Fibroblast of skin of back (primary cell): ENCODE measurements around the gene RFX2.
"Not testable (repeated sequence)": the region's sequence is repeated elsewhere in the genome, so short reads cannot be mapped to it uniquely, and the experiment has no call there.

Experiments
- DNase-seq: peaks from one replicate; pipeline ENCODE4 v3.0.0-alpha.2; 2013

Gene RFX2

DNA sequence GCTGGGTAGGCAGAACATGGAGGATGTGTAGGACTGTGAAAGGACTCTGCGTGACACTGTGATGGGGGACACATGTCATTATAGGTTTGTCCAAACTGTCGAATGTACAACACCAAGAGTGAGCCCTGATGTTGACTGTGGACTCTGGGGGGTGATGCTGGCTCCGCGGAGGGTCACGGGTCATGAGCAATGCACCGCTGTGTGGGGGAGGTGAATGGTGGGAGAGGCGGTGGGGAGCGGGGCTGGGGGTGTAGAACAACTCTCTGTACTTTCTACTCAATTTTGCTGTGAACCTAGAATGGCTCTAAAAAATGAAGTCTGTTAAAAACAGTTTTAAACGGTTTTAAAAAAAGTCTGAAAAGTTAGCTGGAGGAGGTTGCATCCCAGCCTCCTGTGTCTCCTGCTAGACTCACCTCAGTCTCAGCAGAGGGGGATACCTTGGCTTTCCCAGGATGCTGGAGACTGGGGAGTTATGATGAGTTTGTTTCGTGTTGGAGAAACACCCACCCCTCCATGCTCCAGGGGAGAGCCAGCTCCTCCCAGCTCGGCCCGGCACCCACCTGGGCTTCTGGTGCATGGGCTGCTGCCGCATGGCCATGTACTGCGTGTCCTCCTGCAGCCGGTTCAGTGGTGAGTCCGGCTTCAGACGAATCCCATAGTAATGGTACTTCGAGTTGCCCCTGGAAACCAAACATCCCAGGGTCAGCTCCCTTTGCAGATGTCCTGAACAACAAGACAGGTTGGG lies 97.7 kb downstream of the RFX2 start:
- no peak for DNase-seq

DNA sequence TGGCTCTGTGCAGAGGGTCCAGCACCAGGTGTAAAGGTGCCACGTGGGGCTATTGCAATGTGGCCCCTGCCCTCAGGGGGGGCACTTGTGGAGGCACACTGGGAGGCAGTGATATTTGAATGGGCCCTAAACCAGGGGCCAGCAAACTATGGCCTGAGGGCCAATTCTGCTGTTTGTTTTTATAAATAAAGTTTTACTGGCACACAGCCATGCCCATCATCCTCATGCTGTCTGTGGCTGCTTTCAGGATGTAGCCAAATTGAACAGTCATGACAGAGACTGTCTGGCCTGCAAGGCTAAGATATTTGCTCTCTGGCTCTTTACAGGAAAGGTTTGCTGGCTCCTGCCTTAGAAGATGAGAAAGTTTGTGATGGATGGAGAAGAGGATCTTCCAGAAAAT lies 98.5 kb downstream of the RFX2 start:
- DNase-seq, result no peak

DNA sequence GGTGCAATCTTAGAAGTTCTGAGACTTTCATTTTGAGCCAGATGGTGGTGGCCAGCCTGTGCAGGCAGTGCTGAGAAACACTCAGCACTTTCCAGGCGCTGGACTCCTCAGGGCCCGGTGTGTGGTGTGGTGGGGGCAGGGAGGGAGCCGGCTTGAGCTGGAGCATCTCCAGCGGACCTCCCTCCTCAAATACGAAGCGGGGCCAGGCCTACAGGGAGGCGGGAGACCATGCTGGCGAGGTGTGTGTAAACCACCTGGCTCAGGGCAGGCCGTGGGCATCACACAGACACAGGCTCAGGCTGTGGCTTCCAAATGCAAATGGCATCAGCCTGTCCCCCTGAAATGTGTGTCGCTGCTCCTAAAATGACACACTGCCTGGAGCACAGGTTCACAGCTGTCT lies 99.1 kb downstream of the RFX2 start:
- no peak for DNase-seq

DNA sequence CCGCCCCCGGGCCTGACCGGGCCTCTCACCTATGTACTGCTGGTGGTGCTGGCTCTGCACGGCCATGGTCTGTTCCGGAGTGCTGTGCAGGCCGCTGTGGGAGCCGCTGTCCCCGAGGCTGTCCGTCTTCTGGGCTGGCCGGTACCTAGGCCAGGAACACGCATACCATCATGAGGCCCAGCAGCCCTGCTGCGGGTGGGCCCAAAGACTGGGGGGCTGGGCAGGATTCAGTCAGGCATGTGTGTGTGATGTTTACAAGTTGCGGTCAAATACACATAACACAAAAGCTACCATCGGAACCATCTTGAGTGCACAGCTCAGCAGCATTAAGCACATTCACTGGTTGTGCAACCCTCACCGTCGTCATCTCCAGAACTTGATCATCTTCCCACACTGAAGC lies 100.2 kb downstream of the RFX2 start:
- no peak for DNase-seq

DNA sequence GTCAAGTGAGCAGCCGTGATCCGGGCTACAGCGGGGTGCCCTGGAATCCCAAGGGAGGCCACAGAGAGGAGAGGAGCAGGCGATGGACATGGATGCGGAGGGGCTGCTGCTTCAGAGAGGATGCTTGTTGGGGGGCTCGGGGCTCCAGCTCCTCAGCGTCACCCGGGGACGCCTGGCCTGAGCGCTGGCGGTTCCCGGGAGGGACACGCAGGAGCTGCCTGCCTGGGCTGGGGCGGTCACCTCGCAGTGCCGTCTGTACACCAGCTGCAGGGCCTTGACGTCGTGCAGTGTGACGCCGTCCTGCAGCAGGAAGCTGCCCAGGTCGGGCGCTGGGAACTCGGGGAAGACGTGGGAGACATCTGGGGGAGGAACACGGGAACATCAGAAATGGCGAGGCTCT lies 102.4 kb downstream of the RFX2 start:
- no peak for DNase-seq

DNA sequence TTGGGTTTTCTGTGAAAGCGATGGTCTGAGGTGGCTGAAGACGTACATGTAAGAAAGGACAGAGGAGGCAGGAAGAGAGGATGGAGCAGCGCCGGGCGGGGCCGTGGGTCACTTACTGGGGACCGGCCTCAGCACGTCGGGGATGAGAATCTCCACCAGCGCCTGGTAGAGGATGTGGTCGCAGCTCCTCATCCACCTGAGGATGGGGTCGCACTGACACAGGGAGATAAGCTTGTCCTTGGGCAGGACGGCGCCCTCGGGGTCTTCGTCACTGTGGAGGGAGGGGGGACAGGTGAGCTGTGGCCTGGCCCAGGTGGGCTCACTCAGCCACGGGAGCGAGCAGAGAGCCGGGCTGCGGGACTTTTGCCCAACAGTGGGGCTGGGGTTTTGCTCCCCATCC lies 103.4 kb downstream of the RFX2 start:
- DNase-seq, result no peak

DNA sequence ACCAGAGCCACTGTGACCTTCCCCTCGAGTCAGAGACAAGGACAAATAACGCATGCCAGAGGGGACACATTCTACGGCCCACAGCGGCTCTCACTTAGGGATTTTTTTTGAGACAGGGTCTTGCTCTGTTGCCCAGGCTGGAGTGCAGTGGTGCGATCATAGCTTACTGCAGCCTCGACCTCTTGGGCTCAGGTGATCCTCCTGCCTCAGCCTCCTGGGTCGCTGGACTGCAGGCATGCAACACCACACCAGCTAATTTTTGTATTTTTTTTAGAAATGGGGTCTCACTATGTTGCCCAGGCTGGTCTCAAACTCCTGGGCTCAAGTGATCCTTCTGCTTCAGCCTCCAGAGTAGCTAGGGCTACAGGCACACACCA lies 104.2 kb downstream of the RFX2 start:
- not testable (repeated sequence) for DNase-seq

DNA sequence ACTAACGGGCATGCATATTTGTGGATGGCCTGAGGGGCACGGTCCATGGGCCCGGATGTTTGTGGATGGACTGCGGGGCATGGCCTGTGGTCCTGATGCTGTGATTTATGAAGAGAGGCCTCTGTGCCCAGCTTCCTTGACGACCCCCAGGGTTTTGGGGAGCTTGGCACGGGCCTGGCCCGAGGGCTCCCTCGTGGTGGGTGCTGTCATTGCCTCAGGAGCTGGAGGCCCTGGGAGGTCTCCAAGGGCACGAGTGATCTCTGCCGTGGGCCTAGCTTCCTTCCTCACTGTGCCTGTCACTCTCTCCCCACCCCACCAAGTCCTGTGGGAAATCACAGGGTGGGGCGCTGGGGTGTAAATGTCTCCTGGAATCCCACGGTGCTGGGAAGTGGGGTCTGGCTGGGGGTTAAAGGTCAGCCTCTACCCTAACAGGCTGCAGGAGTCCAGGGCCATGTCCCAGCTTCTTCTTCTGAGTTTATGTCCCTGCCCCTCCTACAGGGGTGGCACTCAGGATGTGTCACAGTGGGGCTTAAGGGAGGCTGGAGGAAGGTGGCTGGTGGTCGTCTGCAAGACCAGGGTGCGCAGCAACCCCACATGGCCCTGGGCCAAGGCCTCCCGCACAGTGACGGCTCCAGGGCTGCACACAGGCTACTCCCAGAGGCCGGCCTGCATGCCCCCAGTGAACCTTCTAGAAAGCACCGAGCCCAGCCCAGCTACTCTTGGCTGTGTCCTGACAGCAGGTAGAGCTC lies 104.8 kb downstream of the RFX2 start:
- no peak for DNase-seq

DNA sequence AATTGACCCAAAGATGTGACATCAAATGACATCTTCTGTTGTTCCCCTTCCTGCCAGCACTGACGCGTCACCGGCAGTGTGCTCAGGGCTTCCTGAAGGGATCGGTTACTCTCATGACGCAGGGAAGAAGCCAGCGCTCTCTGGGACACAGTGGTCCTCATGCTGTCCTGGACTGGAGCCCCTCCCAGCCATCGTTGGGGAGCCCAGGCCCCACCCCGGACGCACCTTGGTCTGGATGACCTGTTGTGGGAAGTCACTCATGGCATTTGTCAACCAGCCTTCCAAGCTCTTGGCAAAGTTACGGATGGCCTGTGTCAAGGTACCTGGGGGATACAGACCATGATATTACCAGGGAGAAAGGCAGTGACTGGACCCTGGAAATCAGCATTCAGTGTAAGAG lies 106.3 kb downstream of the RFX2 start:
- DNase-seq, result no peak

DNA sequence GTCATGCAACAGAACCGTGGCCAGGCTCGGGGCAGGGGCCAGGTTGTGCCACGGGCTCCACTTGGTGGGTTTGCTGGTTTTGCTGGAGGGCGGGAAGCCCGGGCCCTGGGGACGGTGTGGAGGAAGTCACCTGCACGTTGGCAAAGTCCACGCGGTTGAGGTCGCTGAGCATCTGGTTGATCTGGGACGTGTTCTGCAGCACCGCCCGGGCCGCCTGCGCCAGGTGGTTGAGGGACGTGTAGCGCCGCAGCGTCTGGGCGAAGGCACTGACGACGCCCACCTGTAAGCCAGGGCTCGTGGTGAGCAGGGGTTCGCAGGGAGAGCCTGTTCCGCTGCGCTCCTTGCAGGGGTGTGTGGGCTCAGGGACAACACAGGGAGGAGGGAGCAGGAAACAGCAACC lies 107.7 kb downstream of the RFX2 start:
- no peak for DNase-seq

DNA sequence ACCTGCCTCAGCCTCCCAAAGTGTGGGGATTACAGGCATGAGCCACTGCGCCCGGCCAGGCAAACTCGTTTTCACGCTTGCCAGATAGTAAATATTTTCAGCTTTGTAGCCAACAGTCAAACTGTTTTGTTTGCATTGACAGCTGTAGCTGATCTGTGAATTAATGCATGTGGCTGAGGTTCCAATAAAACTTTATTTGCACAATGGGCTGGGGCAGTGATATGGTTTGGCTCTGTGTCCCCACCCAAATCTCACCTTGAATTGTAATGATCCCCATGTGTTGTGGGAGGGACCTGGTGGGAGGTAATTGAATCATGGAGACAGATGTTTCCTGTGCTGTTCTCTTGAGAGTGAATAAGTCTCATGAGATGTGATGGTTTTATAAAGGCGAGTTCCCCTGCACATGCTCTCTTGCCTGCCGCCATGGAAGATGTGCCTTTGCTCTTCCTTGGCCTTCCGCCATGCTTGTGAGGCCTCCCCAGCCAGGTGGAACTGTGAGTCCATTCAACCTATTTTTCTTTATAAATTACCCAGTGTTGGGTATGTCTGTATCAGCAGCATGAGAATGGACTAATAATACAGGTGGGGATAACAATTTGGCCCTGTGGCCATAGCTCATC lies 110.0 kb downstream of the RFX2 start:
- no peak for DNase-seq

DNA sequence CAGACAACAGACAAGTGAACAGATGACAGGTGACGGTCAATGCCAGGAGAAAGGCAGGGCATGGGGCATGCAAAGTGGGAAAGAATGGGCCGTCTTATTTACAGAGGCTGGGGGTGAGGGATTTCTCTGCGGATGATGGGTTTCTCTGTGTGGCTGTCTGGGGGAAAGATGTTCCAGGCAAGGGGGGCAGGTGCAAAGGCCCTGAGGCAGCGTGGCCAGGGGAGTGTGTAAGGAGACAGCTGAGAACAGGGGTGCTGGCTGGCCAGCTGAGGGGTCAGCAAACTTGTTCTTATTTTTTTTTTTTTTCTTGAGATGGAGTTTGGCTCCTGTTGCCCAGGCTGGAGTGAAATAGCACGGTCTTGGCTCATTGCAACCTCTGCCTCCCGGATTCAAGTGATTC lies 110.6 kb downstream of the RFX2 start:
- no peak for DNase-seq

DNA sequence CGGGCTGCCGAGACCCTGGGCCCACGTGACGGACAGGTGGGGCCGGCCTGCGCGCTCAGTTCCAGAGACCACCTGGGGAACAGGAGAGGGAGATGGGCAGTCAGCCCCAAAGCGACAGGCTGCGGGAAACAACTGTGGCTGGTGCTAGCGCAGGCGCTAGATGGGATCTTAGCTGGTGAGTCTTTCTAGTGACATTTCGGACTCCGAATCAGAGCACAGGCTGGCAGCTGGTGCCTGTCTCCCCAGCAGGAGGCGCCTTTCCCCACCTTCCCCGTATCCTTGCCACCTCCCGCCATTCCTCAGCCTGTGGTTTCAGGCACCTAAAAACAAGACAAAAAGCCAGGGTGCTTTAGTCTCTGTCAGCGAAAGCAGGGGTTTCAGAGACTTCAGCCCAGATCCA lies 112.9 kb downstream of the RFX2 start:
- no peak for DNase-seq

DNA sequence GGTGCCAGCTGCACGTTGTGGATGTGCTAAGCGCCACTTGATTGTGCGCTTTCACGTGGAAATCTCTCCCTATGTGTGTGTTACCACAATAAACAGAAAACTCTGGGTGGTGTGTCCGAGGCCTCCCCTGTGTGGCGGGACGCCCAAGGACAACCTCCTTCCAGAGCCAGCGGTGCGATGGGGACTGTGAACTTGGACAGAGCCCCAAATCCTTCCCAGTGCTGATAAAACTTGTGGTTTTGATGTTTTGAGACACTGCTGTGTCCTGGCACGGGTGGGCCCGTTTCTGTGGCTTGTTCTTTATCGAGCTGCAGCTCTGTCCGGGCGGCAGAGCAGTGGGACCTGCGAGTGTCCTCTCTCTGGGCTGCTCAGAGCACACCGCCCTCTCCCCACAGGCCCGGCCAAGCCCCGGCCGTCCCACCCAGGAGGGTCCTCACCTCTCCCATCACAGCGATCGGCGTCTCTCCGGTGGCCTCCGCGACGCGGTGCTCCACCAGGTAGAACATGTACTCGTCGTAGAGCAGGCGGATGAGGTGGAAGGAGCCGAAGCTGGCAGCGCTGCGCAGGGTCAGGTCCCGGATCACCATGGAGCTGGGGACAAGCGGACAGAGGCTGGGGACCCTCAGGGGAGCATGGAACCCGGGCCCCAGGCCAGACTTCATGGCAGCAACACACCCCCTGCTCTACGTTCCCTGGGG lies 113.5 kb downstream of the RFX2 start:
- DNase-seq, result no peak

DNA sequence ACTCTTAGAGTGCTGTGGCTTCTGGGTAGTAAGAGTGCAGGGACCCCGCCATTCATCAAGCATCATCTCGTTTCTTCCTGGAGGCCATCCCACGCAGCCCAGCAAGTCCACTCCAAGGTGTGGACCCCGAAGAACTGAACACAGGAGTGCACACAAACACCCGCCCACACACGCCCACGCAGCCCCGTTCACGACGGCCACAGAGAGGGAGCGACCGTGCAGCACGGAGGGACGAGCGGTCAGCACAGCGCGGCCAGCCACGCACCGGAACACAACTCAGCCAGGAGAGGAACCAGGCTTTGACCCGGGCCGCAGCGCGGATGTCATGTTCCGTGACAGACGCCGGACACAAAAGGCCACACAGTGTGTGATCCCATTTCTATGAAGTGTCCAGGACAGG lies 114.2 kb downstream of the RFX2 start:
- no peak for DNase-seq

DNA sequence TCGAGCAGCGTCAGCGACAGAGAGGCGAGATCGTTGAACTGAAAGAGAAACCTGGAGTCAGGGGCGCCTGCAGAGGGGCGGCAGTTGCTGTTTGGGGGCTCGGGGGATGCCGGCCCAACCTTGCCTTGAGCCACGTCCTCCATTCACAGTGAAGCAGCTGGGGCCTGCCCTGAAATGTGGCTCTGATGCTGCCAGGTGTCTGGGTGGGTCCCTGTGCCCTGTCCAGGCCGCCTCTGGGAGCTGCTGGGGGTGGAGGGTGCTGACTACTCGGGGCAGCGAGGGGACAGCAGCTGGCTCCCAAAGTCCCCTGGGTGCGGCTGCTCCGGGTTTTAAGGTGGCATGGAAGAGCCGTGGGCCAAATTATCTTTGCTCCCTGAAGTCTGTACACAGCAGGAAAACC lies 114.7 kb downstream of the RFX2 start:
- DNase-seq, result no peak

DNA sequence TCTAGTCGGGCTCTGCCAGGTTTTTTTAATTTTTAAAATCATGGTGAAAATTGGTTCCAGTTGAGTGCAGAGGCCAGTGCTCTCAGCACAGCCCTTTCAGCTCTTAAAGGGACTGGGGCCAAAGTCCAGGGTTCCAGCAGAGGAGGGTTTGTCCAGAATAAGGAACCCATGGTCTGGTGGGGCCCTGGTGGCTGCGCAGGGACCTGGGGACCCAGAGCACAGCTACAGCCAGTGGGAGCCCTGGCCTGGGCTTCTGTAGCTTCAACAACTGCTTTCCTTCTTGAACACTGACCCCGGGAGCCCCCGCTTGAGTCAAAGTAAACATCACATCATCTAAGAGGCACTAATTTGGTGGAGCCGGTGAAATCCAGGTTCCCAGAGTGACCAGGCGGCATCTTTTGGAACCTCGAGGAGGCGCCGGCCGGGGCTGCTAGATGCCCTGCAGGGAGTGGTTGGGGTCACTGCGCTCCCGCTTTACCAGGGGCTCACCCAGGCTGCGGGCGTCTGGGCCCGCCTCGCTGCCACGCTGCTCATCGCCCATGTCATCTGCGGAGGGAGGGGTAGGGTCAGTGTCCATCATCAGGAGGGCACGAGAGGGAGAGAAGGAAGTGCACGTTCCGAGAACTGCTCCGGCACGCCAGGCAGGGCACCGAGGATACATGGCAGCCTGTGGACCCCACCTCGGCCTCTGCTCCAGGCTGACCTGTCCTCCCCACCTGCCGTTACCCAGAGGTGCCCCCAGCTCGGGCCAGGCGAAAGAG lies 115.7 kb downstream of the RFX2 start:
- DNase-seq, result no peak

DNA sequence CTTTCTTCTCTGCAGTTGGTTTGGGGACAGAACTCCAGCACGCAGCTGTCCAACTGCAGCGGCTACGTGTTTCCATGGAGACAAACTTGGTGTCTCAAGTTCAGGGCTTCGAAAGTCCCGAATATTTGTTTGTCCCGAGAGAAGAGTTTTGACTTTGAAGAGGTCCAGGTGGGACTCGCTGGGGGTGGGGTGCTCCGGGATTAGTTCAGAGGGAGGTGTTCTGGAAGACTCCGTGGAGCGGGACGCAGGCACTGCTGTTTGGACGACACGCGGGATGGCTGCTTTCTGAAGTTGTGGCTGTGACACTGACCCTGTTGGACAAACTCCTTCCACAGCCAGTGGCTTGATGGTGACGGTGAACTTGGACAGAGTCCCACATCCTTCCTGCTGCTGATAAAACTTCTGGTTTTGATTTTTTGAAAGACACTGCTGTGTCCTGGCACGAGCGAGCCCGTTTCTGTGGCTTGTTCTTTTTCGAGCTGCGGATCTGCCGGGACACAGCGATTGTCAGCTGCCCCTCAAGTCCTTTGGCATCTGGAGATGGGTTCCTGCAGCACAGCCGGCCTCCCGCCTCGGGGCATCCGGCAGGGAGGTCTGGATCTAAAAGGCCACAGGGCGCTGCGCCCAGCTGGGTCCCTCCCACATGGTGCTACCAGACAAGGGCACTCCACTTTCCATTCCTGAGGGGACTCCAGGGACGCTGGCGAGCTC lies 116.5 kb downstream of the RFX2 start:
- peak; percentile 37 for DNase-seq

DNA sequence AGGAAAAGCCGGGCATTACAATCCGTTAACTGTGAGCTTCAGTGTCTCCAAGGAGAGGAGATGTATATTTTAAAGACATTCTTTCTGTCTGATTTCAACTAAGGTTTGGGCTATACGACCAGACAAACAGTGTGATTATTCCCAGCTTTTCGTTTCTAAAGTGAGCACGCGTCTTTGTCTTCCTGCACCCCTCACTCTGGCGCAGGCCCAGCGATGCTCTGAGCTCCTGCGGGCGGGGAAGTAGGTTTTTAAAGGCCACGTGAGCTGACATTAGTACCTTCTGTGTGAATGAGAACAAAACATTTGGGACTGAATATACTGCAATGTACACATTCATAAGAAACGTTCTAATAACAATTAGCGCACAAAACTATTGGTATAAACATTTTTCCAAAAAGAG lies 117.1 kb downstream of the RFX2 start:
- DNase-seq, result no peak

DNA sequence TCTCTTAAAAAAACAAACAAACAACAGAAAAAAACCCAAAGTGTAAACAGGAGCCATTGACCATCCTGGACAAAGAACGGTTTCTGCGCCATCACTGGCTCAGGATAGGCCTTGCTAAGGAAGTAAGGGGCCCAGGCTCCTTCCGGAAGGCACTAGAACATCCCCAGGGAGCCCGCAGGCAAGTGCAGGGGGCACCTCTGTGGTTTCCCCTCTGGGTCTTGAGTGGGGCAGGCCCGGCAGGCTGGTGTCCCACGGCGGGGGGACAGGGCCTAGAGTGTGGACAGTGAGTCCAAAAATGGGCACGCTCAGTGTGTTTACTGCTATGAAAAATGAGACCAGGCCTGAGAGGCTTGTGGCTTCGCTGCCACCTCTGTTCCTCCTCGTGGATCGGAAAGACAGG lies 117.5 kb downstream of the RFX2 start:
- DNase-seq, result no peak

DNA sequence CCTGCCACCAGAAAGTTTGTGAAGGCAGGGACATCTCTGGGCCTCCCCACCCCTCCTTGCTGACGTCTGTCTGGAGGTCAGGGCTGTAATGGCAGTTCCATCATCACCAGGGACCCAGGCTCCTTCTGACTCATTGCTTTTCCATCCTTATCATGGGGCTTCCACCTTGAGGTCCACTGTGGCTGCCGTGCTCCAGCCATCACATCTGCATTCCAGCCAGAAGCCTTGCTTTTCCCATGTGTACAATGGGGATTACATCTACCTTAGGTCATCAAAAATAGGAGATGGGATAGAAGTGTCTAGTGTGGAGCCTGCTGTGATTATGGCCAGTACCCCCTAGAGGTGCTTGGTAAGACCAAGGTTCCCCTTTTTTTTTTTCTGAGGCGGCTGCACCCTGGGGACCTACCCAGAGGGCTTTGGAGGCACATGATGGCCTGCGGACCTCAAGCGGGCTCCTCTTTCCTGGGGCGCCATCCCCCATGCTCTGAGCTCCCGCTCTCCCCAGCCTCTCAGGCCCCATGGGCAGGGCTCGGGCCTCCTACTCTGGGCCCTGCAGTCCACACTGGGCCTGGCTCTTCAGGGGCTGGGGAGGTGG lies 119.0 kb downstream of the RFX2 start:
- DNase-seq, result no peak
